Heart left ventricle (tissue), 13 donors: ENCODE measurements around the gene IL36B.

Source experiments
- POLR2A ChIP-seq, 2 donors: fragments of 450-650 bp; IDR thresholded peaks; one replicate each; pipeline ENCODE4 v1.6.1; 2017; ENCODE audit warnings: antibody characterized with exemption in 2 of 2, mild to moderate bottlenecking in 2 of 2, moderate library complexity in 2 of 2
- TF ChIP-seq, protein P1 (sequence below), 12 donors: fragments of 200-600 bp; sonication (generic) in 4 of 12; IDR thresholded peaks; one replicate each; pipeline versions ENCODE4 v1.5.0 to v1.8.0; 2018 to 2022; ENCODE audit warnings: antibody characterized with exemption in 12 of 12, mild to moderate bottlenecking in 5 of 12
- donor health status: ischemic (EF 13 %, LVEDD 7.1; RV severe dilation, severe dysfunction).
- donor health status: DM: no; HTN: yes; CAD: no.
- donor health status: DM: no; HTN: no; CAD: no.
- donor health status: ischemic (EF 25% LVEDD 6.9; RV normal size, moderate dysfunction).
- donor health status: ischemic (EF 25% LVEDD 5.7; RV mildly dilated, moderate dysfunction).
- donor health status: ischemic (EF 35%, LVEDD 5.7; RV mildly dilated, moderate dysfunction).
- donor health status: nonischemic (EF 11% LVEDD 7.7; RV severe dilation, severe dysfunction).
- donor health status: DM: yes; HTN: yes; CAD: no.
- donor health status: PGD.
- donor health status: ischemic (EF 29% LVEDD 5.4; RV normal size, mild dysfunction).
- donor health status: nonischemic (EF 23%, LVEDD 6.1; RV moderate dilation, normal function).

DNA sequence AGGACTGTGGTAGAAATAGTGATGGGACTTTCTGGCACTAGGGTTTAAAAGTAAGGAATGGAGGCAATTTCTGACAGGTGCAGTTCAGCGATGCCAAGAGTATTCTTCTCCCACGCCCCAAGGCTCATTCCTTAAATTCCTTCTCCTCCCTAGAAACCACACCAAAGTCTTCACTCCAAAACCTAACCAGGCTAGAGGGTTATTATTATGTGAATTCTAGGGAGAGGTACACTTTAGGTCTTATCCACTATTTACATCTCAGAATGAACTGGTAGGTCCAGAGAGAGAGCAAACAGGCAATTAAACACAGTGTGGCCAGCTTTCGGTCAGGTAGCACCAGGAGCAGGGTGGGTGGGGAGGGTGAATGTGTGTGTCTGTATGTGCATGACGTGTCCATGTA is 26.5 kb upstream of the IL36B start:
- TF ChIP-seq POLR2A (IDR thresholded peaks at IDR 0.05) = no peak
- TF ChIP-seq, protein P1, sequence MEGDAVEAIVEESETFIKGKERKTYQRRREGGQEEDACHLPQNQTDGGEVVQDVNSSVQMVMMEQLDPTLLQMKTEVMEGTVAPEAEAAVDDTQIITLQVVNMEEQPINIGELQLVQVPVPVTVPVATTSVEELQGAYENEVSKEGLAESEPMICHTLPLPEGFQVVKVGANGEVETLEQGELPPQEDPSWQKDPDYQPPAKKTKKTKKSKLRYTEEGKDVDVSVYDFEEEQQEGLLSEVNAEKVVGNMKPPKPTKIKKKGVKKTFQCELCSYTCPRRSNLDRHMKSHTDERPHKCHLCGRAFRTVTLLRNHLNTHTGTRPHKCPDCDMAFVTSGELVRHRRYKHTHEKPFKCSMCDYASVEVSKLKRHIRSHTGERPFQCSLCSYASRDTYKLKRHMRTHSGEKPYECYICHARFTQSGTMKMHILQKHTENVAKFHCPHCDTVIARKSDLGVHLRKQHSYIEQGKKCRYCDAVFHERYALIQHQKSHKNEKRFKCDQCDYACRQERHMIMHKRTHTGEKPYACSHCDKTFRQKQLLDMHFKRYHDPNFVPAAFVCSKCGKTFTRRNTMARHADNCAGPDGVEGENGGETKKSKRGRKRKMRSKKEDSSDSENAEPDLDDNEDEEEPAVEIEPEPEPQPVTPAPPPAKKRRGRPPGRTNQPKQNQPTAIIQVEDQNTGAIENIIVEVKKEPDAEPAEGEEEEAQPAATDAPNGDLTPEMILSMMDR (IDR thresholded peaks at IDR 0.05) = no peak
